HepG2 (cell line): ENCODE data around the gene ASXL1. TPM values are rescaled to one million over a fixed set of nuclear protein-coding genes. Genes with fewer than 3 reads are reported as not detected.

Source experiments
- ATF7 ChIP-seq, 2 experiments: fragments of 450-650 bp in 1 of 2; sonication (generic) in 1 of 2; formaldehyde crosslinking in 1 of 2; IDR thresholded peaks; 2 replicates each; pipeline versions ENCODE4 v1.4.0 to v1.6.1; 2016 to 2020; ENCODE audit warnings: antibody characterized with exemption in 1 of 2, mild to moderate bottlenecking in 1 of 2, missing genetic modification reagents in 1 of 2
- FOSL2 ChIP-seq: sonication (generic); formaldehyde crosslinking; IDR thresholded peaks from 2 replicates; pipeline ENCODE4 v1.4.0; 2020; ENCODE audit warnings: missing genetic modification reagents
- HDAC2 ChIP-seq: sonication (generic); formaldehyde crosslinking; IDR thresholded peaks from 2 replicates; pipeline ENCODE4 v1.4.0; 2020; ENCODE audit warnings: missing genetic modification reagents
- HOXD1 ChIP-seq: sonication (generic); formaldehyde crosslinking; IDR thresholded peaks from 2 replicates; pipeline ENCODE4 v1.5.0; 2020; ENCODE audit warnings: missing genetic modification reagents
- IKZF5 ChIP-seq: IDR thresholded peaks from 2 replicates; pipeline ENCODE4 v1.6.1; 2018; ENCODE audit warnings: missing genetic modification reagents, mild to moderate bottlenecking, missing compliant biosample characterization
- MED1 ChIP-seq: sonication (generic); formaldehyde crosslinking; IDR thresholded peaks from 2 replicates; pipeline ENCODE4 v1.4.0; 2020; ENCODE audit warnings: missing genetic modification reagents
- MIER3 ChIP-seq: IDR thresholded peaks from 2 replicates; pipeline ENCODE4 v1.6.1; 2016; ENCODE audit warnings: missing compliant biosample characterization, borderline replicate concordance
- NCOR1 ChIP-seq: fragments of 200-600 bp; sonication (generic); IDR thresholded peaks from 2 replicates; pipeline ENCODE4 v1.7.0; 2017; ENCODE audit warnings: antibody characterized with exemption, low read length, borderline replicate concordance
- SALL2 ChIP-seq: sonication (generic); formaldehyde crosslinking; IDR thresholded peaks from 2 replicates; pipeline ENCODE4 v1.8.1; 2023; ENCODE audit warnings: mild to moderate bottlenecking, missing genetic modification reagents, inconsistent platforms
- SMAD3 ChIP-seq: sonication (generic); formaldehyde crosslinking; IDR thresholded peaks from 2 replicates; pipeline ENCODE4 v1.4.0; 2020; ENCODE audit warnings: missing genetic modification reagents
- SMC3 ChIP-seq: IDR thresholded peaks from 2 replicates; pipeline ENCODE4 v1.6.1; 2011; ENCODE audit warnings: low read length, improper control_type of control experiment
- TBL1XR1 ChIP-seq: fragments of 150-350 bp; IDR thresholded peaks from 2 replicates; pipeline ENCODE4 v1.6.1; 2014; ENCODE audit warnings: borderline replicate concordance, low read length; ENCODE audit not compliant: partially characterized antibody
- ZKSCAN5 ChIP-seq: sonication (generic); formaldehyde crosslinking; IDR thresholded peaks from 2 replicates; pipeline ENCODE4 v1.5.1; 2020; ENCODE audit warnings: mild to moderate bottlenecking, missing genetic modification reagents
- ZNF790 ChIP-seq: sonication (generic); formaldehyde crosslinking; IDR thresholded peaks from 2 replicates; pipeline ENCODE4 v1.8.0; 2022; ENCODE audit warnings: missing genetic modification reagents, mild to moderate bottlenecking, borderline replicate concordance
- polyA plus RNA-seq, 8 experiments: library from polyadenylated mRNA; depleted of rRNA in 3 of 8; stranded (reverse) in 7 of 8; unstranded in 1 of 8; fragments of >200 nt; fragmentation: Illumina TruSeq in 4 of 8; extraction: Trizol in 4 of 8; gene quantifications; 2 replicates each; pipeline versions ENCODE4 v1.2.1 to v1.2.3, GENCODE V29; 2011 to 2016; ENCODE audit warnings: low read depth in 4 of 8, missing spikeins in 1 of 8, mixed read lengths in 1 of 8; ENCODE audit not compliant: insufficient read depth in 1 of 8
- total RNA-seq, 5 experiments: library from RNA; depleted of rRNA; stranded (reverse); fragments of >200 nt; fragmentation: Illumina TruSeq; extraction: Trizol; gene quantifications; 2 replicates each; pipeline ENCODE4 v1.2.3, GENCODE V29; 2016; ENCODE audit warnings: low read depth in 1 of 5

ASXL1 gene
- total and polyA plus RNA-seq, 2 of the 13 experiments (the other 11 are each of a cell fraction or from before 2014, with no cell fraction given) = 62.1 to 74.8 TPM

GRCh38 chr20:32329817-32330554 lies 28.1 kb upstream of the ASXL1 start (continued):
- TF ChIP-seq HDAC2 (CRISPR knock-in tag) (peak; percentile 96), HOXD1 (peak; percentile 85), SMAD3 (CRISPR knock-in tag) (peak; percentile 95), NCOR1 (peak; percentile 57; the same call in 1 of the 2 replicates), TBL1XR1 (peak; percentile 94), FOSL2 (peak; percentile 94), SALL2 (CRISPR knock-in tag) (peak; percentile 79; the same call in 1 of the 2 replicates), ZKSCAN5 (CRISPR knock-in tag) (no peak), IKZF5 (CRISPR knock-in tag) (peak; percentile 96), MIER3 (CRISPR knock-in tag) (peak; percentile 96), ATF7 (IDR thresholded peaks at IDR 0.05) (peak; percentile 77), ATF7 (CRISPR knock-in tag; IDR thresholded peaks at IDR 0.05) (no peak; the same call in 1 of the 2 replicates), SMC3 (peak; percentile 15; the same call in 1 of the 2 replicates), MED1 (CRISPR knock-in tag) (peak; percentile 91), ZNF790 (CRISPR knock-in tag) (no peak)
